Stimulated activated CD4-positive, alpha-beta T cell treated with anti-CD3 and anti-CD28 coated beads, Interleukin-4, amount 100 ng/mL, for 48 hours (primary cell): ENCODE measurements around the gene MECR.

Experiments
- DNase-seq, 2 donors: peaks; one replicate each; pipeline ENCODE4 v3.0.0-alpha.2; 2020; ENCODE audit warnings: low read depth in 2 of 2

The MECR gene

DNA sequence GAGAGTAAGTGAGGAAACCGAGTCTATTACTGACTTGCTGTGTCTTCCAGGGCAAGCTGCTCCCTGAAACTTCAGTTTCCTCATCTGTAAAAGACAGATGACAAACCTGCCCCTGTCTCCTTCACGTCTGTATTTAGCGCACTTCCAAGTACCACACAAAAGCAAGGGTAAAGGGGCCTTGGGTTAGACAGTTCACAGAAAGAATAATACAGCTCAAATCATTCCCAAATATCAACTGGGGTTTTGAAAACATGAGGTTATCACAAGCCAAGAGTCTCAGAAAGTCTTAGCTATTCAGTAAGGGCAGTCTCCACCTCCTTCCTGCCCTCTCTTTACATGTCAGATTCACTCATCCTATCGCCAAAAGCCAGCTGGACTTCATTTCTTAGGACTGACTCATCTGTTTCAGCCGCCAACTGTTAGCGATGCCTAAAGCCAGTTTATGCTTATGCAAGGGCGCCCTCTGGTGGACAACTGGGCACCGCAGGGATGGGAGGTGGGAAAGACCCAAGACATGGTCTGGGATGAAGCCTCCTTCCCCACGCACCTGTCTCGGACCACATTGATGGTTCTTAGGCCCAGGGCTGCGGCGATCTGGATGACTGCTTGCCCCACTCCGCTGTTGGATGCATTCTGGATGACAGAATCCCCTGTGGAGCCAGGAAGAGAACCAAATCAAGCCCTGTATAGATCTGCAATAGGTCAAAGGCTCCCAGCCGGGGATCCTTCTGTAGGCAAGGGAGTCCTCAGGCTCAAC lies 28.0 kb downstream of the MECR start:
- DNase-seq: peak; percentile 87 to 97

DNA sequence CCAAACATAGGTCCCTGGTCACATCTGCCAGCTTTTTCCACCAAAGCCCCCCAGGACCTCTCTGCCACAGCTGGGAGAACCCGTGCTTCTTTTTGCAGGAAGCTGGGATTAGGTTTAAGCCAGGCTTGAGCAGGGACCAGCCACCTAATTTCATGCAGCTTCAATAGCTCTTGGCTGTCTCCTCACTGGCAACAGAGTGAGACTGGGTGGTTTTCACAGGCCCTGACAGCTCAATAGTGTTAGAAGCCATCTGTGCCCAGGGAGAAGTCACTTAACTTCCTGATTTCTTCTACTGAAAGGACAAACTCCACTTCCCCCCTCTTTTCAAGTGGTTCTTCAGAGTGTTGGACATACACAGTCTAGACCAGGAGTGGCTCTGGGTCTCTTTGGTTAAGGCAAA lies 28.7 kb downstream of the MECR start:
- no peak for DNase-seq

DNA sequence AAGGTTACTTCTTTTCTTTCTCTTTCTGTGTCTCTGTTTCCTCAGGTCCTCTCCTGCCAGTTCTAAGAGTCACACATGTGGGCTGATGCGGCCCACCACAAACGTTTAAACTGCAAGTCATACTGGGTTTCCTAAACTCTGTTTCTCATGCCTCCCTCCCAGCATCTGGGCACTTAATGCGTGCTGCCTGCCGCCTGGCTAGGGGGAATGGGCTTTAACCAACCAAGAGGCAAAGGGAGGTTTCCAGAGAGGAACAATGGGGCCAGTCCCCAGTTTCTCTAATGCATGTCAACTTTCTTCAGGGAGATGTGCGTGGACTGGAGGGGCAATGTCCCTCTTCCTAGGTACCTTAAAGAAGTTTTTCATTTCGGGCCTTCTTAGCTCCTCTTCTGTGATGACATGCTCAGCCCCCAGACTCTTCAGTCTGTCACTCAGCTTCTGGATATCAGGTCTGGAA lies 29.1 kb downstream of the MECR start:
- no peak for DNase-seq

DNA sequence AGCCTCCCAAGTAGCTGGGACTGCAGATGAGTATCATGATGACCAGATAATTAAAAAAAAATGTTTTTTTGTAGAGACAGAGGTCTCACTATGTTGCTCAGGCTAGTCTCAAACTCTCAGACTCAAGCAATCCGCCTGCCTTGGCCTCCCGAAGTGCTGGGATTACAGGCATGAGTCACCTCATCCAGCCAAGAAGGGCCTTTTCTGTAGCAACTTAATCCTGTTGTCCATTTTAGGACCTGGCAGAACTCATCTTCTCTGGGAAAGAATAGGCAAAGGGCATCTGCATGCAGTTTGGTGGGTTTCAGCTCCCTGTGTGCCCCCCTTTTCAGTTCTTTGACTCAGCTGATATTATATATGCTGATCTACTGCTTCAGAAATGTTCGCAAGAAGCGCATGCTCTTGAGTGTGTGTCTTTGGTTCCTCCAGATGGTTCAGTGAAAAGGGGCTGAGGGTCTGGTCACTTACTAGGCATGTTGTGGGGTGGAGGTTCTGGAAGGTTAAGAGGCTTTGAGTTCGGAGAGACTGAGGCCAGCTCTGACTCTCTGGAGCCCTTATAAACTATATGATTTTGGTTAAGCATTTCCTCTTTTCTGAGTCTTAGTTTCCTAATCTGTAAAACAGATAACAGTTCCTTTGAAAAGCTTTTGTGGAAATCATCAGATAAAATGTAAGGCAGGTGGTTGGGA lies 29.7 kb downstream of the MECR start:
- no peak for DNase-seq

DNA sequence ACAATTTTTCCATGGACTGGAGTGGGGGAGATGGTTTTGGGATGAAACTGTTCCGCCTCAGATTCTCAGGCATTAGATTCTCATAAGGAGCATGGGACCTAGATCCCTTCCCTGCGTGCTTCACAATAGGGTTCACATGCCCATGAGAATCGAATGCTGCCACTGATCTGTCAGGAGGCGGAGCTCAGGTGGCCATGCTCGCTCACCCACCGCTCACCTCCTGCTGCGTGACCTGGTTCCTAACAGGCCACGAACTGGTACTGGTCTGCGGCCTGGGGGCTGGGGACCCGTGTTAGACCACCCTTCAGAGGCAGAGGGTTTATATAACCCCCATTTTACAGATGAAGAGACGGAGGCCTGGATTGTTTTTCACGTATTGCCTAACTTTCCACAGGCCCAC lies 32.7 kb downstream of the MECR start:
- DNase-seq: no peak

DNA sequence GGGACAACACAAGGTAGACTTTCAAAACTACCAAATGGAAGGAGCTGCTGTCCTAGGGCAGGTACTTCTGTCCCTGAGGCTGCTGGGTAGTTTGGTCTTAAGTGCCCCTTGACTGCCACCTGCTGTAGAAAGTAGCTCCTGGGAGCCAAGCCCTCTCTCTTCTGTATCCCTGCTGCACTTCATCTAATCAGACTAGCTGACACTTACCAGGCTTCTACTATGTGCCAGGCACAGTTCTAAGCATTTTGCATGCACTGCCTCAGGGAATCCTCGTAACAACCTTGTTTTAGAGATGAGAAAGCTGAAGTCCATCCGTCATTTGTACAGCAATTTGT lies 33.2 kb downstream of the MECR start:
- DNase-seq: no peak

DNA sequence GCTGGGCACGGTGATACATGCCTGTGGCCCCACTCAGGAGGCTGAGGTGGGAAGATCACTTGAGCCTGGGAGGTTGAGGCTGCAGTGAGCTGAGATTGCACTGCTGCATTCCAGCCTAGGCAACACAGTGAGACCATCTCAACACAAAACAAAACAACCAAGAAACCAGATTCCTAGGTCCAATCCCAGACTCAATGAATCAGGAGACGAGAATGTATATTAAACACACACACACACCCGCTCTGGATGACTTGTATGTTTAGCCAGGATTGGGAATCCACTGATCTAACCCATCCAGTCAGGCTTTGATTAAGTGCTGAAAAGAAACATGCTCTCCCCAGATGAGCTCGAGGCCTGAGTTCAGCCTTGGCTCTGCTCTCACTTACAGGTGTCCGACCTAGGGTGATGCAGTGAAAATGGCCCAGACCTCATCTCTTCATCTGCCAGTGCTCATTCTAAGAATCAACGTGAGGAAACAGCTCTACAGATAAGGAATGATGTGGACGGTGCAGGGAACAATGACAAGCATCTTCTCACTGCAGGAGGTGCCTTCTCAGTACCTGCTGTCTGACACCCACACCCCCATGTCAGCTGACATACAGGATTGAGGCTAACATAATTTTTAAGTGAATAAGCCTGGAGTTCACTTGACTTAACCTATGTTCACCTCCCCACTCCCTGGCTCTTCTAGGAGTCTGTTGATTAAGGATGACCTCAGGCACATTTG lies 33.7 kb downstream of the MECR start:
- DNase-seq: no peak

DNA sequence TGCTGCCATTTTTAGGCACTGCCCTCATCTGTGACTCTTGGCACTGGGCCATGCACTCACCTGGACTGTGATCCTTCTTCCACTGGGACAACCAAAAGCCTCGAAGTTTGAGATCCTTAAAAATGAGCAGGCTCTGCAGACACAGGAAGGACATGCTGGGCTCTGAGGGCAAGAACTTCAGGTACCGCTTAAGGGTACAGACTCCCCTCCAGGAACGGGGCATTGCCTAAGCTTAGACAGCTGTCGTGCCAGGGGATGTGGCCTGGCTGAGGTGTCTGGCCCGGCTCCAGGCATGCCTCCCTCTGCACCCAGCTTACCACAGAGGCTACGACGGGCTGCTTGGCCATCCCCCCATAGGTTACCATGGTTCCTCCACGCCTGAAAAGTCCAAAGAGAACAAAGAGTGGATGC lies 34.8 kb downstream of the MECR start:
- no peak for DNase-seq

DNA sequence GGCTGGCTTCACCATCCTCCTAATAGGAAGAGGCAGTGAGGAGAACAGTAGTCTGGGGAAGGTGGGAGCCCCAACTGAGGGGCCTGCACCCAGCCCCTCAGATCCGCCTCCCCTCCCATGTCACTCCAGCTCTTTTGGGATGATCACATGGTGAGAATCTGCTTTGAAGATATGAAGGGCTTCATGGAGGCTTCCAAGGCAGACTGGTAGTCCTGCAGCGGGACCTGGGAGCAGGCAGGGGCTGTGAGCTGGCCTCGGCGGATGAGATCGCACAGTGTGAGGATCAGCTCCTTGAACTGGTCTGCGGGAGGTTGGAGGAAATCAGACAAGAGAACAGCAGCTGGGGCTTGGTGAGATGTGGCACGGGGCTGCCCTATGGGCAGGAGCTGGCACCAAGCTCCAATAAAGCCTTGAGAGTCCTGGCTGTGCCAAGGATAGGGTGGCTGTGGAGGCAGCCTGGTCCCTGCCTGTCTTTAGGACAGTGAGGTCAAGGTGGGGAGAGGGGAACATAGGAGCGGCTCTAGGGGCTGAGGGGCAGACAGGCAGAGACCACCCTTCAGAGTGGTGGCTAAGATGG lies 36.8 kb downstream of the MECR start:
- no peak for DNase-seq

DNA sequence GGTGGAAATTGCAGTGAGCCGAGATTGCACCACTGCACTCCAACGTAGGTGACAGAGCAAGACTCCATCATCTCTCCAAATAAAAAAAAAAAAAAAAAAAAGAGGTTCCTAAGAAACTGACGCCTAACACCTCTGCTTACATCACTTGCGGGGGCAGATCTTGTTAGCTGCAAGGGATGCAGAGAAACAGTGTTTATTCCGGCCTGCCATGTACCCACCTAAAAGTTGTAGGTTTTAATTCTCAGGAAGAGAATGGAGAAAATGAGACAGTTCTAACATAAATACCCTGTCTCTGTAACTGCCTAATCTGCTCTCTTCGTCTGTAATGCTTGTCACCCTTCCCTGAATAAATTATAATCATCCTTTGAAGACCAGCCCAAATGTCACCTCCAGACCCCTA lies 40.0 kb downstream of the MECR start:
- no peak for DNase-seq

DNA sequence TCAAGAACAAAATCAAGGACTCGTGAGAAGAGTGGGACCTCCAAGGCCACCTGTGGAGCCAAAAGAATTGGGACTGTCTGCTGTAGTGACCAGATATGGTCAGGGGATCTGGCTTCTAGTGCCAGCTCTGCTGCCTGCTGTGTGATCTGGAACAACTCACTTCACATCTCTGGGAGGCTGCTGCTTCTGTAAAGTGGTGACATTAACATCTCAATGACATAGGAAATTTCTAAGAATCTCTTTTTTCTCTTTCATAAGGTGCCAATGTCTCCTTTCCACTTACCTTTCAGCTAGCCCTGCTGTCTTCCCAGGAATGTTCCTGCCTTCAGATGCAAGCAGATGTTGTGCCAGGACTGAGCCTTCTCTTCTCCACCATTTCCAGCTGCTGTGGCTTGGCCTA lies 44.0 kb downstream of the MECR start:
- DNase-seq: no peak

DNA sequence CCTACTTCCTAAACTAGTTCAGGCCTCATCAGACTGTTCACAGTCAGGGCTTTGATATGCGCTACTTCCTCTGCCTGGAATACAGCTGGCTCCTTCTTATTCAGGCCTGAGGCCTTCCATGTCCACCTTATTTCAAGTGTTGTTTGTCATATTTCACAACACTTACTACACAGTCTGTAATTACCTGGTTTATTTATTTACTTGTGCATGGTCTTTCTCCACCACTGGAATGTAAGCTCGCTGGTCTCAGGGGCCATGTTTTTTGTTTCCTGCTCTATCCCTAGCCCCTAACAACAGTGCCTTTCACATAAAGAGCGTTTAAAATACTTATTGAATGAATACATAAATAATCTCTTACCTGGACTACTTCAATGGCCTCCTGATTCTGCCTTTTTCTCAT lies 44.5 kb downstream of the MECR start:
- DNase-seq: no peak

DNA sequence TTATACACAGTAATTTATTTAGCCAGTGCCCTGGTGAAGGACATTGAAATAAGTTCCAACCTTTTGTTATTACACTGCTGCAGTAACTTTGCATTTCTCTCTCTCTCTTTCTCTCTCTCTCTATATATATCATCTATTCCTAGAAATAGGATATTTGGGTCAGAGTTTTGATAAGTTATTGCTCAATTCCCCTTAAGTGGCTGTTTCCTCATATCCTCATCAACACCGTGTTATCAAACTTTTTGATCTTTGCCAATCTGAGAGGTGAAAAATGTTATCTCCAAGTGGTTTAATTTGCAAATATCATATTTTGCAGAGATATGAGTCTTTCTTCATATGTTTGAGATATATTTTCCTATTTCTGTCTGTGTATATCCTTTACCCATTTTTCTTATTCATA lies 47.4 kb downstream of the MECR start:
- no peak for DNase-seq

DNA sequence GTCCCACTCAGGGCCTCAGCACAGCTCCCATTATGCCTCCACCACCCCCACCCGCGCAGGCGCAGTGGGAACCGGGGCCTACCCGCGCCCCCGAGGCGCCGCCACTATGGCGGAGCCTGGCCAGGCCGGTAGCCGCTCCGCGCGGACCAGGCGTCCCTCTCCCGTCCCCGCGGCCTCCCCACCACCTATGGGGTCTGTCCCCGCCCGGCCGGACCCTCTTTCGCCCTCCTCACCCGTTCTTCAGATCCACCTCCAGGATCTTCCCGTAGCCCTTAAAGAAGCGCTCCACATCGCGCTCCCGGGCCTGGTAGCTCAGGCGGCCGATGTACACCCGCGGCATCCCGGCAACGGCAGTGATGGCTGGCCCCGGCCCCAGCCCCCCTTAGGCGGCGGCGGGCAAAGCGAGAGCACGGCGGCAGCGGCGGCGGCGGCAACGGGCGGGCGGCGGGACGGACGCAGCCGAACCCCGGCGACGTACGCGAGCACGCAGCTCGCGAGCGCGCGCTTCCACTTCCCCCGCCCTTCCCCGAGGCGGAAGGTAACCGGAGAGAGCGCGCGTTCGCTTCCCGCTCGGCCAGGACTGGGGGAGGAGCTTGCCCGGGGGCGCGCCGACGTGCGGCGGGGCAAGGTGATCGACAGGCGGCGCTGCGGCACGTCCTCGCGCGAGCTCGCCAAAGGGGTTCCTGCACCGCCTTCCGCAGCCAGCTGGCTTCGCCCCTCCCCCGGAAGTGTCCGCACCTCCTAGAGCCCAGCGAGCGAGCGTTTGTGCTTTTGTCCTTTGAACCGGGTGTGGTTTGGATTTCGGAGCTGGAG lies 49.1 kb downstream of the MECR start, which contains the start of gene SRSF4:
Gene SRSF4 (minus strand): TSS at position 488 of the 813 bp plus-strand sequence. CDS start 148 bp downstream, at position 340.
- DNase-seq: peak; percentile 97 to 99

DNA sequence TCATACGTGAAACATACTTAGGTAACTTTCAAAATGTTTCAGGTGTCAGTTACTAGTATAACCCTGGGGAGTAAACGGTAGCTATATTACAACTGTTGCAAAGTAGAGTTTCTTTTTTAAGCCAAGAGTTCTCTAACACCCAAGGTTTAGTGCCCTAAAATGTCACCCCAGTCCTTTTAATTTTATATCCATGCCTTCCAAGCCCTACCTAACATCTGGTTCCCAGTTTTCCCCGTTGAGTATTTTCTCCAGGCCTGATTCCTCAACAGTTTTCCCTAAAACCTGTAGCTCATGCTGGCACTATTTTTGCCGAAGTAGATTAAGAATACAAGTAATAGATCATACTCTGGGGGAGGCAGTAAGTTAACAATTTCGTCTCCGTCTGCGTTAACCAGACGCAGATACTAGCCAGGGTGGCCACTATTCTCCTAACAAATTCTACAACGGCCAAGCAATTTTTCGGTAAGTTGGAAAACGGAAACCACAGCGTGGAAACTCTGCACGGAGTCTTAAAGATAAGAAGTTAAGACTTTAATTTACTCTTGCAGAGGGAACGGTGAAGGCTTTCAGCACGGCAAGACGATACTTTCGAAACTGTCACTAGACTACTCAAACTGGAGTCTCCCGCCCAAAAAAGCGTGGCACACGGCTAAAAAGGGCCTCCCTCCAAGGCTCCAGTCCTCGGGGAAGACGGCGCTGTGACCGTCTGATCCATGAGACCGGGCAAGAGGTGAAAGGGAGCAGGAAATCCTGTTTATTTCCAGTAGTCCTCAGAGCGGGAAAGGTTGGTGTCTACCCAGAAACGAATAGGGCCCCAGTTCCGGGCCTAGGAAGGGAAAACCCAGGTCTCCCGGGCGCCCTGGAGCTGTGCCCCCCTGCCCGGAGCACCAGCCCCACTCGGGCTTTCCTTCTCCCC lies 50.0 kb downstream of the MECR start:
- peak in 1 of 2 donors; percentile 16 for DNase-seq

DNA sequence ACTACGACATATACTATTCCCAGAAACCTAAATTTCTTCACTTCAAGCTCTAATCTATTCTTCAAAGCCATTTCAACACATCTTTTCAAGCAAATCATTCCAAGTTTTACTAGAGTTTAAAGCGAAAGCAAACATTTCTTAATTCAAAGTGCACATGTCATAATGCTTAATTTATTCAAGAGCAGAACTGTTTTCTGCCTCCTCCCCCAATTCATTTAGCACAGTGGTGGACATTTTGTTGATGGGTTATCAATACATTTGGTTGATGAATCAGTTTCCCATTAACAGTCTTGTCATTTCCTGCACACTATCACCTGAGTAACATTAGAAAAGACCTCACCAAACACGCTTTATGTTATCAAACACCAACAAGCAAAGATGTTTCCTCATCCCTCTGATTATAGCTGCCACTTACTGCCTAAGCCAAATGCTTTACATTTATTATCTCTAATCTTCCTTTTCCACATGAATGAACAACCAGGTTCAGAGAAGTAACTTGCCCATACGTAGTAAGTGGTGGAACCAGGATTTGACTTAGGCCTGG lies 51.0 kb downstream of the MECR start:
- DNase-seq: no peak

DNA sequence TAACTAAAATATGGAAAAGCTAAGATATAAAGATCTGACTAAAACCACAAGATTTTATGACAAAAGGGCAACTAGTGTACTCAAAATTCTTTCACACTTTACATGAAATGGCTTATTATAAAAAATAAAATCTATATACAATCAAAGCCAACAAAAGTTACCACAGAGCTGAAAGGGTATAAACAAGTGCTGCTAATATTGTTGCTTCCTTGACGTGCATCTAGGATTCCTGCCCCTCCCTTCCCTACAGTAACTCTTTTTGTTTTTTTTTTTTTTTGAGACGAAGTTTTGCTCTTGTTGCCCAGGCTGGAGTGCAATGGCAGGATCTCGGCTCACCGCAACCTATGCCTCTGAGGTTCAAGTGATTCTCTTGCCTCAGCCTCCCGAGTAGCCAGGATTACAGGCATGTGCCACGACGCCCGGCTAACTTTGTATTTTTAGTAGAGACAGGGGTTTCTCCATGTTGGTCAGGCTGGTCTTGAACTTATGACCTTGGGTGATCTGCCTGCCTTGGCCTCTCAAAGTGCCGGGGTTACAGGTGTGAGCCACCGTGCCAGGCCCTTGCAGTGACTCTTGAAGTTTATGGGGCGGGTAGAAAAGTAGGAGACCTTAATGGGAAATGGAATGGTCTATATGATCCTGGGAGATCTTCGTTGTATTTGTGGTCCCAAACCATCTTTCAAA lies 53.6 kb downstream of the MECR start:
- no peak for DNase-seq

DNA sequence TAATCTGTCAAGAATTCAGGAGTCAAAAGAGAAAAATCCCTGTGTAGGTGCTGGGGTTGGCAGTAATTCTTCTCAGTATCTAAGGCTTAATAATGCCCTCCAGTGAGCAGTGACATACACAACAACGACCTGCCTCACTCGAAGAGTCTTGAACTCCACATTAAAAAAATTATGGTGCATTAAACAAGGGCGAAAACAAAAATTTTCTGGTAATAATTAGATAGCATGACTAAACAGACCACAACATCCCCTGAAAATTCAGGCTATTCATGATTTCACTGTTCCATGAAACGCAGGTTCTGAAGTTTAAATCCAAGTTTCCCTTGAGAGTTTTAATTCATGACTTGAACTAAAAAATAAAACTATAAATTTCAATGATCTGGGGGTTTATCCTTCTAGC lies 54.2 kb downstream of the MECR start:
- DNase-seq: no peak

DNA sequence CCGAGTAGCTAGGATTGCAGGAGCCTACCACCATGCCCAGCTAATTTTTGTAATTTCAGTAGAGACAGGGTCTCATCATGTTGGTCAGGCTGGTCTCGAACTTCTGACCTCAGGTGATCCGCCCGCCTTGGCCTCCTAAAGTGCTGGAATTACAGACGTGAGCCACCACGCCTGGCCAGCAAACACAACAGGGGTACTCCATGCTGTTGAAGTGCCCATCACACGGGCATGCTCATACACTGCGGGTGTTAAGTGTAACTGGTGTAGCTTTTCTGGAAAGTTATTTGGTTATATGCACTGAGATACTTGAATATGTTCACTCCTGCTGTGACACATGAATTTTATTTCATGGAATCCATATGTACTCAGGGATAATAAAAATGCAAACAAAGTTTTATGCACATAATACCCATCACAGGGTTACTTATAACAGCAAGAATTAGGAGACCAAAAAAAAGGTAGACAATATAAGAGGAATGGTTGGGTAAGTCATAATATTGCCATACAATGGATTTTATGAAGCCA lies 58.3 kb downstream of the MECR start:
- DNase-seq: no peak
